Uterus (tissue), 2 donors: ENCODE data around the gene SYMPK.

Experiments used
- POLR2A ChIP-seq, 2 donors: fragments of 450-650 bp; IDR thresholded peaks; one replicate each; pipeline ENCODE4 v1.6.1; 2016; ENCODE audit warnings: antibody characterized with exemption in 2 of 2, mild to moderate bottlenecking in 1 of 2, moderate library complexity in 1 of 2
- TF ChIP-seq, protein P1 (sequence below), 4 experiments: fragments of 200-600 bp in 2 of 4; fragments of 450-650 bp in 2 of 4; sonication (generic) in 2 of 4; IDR thresholded peaks; one replicate each; pipeline ENCODE4 v1.5.1; 2016 to 2019; ENCODE audit warnings: antibody characterized with exemption in 4 of 4, mild to moderate bottlenecking in 2 of 4, moderate library complexity in 1 of 4

- TF ChIP-seq, protein P1, sequence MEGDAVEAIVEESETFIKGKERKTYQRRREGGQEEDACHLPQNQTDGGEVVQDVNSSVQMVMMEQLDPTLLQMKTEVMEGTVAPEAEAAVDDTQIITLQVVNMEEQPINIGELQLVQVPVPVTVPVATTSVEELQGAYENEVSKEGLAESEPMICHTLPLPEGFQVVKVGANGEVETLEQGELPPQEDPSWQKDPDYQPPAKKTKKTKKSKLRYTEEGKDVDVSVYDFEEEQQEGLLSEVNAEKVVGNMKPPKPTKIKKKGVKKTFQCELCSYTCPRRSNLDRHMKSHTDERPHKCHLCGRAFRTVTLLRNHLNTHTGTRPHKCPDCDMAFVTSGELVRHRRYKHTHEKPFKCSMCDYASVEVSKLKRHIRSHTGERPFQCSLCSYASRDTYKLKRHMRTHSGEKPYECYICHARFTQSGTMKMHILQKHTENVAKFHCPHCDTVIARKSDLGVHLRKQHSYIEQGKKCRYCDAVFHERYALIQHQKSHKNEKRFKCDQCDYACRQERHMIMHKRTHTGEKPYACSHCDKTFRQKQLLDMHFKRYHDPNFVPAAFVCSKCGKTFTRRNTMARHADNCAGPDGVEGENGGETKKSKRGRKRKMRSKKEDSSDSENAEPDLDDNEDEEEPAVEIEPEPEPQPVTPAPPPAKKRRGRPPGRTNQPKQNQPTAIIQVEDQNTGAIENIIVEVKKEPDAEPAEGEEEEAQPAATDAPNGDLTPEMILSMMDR (IDR thresholded peaks at IDR 0.05): no peak
- no peak for TF ChIP-seq POLR2A (IDR thresholded peaks at IDR 0.05)
These were observed 82.8 kb downstream of the SYMPK start for GRCh38 chr19:45780146-45780447.
